HCT116 (cell line): ENCODE measurements around the gene THADA. TPM values are rescaled to one million over a fixed set of nuclear protein-coding genes. Genes with fewer than 3 reads are reported as not detected.

Source experiments
- ATAC-seq: fragments of 200-7000 bp; cut with Tn5 transposase; 2 replicates; pipeline ENCODE4 v1.9.1; 2020; ENCODE audit warnings: mild to moderate bottlenecking, moderate library complexity
- BruUV-seq: library from RNA; stranded (reverse); fragments of 400-500 nt; replicated peaks from 2 replicates; lab custom pipeline; 2021; lab: Mats Ljungman, UMichigan
- CTCF ChIA-PET: fragments of 300-600 bp; sonication (Branson Sonifier 250); formaldehyde crosslinking; loops from one replicate; lab custom pipeline; 2021; ENCODE audit warnings: antibody characterized with exemption; lab: Charles Lee
- POLR2A ChIA-PET: fragments of 300-600, 350-600 bp; sonication (Branson Sonifier 250); formaldehyde crosslinking; loops from one replicate; lab custom pipeline; 2021; ENCODE audit warnings: antibody characterized with exemption; lab: Charles Lee
- RAD21 ChIA-PET, 2 experiments: fragments of 300-600 bp; sonication (Branson Sonifier 250); formaldehyde crosslinking; loops; one replicate each; lab custom pipeline; 2023; ENCODE audit warnings: low total read pairs in 2 of 2; ENCODE audit not compliant: uncharacterized antibody in 2 of 2, unreplicated experiment in 2 of 2, low non-redundant PET in 1 of 2; lab: Charles Lee
- DNase-seq: peaks from one replicate; pipeline ENCODE4 v3.0.0-alpha.2; 2010; ENCODE audit warnings: low read depth, low spot score
- H2AFZ ChIP-seq: fragments of 200-600 bp; shearing (Covaris generic), sonication (generic); 2 replicates; pipeline ENCODE4 v1.6.1; 2017; ENCODE audit warnings: low read depth, mixed run types, mixed read lengths, antibody characterized with exemption, low read length; ENCODE audit not compliant: poor library complexity, severe bottlenecking
- H3K27ac ChIP-seq: 2 replicates; pipeline ENCODE4 v1.5.1; 2012; ENCODE audit warnings: low read depth, low read length
- H3K27me3 ChIP-seq: fragments of 200-600 bp; sonication (generic); 2 replicates; pipeline ENCODE4 v1.6.1; 2016; ENCODE audit warnings: mixed run types, low read length, mixed read lengths; ENCODE audit not compliant: insufficient read depth
- H3K36me3 ChIP-seq, 2 experiments: fragments of 200-500 bp in 1 of 2; fragments of 200-600 bp in 1 of 2; sonication (Bioruptor generic) in 1 of 2; sonication (generic) in 1 of 2; 2 replicates each; pipeline versions ENCODE4 v1.5.1 to v1.6.1; 2014 to 2016; ENCODE audit warnings: low read length in 2 of 2, inconsistent platforms in 1 of 2, mixed read lengths in 1 of 2, mixed run types in 1 of 2; ENCODE audit not compliant: insufficient read depth in 2 of 2, control insufficient read depth in 1 of 2
- H3K4me1 ChIP-seq, 2 experiments: fragments of 200-600 bp in 1 of 2; sonication (generic) in 1 of 2; 2 replicates each; pipeline versions ENCODE4 v1.5.1 to v1.6.1; 2012 to 2017; ENCODE audit warnings: low read length in 2 of 2, inconsistent platforms in 1 of 2, mild to moderate bottlenecking in 1 of 2, mixed read lengths in 1 of 2, mixed run types in 1 of 2, moderate library complexity in 1 of 2; ENCODE audit not compliant: insufficient read depth in 2 of 2, control insufficient read depth in 1 of 2
- H3K4me2 ChIP-seq: fragments of 200-600 bp; sonication (generic); 2 replicates; pipeline ENCODE4 v1.6.1; 2017; ENCODE audit warnings: mixed run types, low read length, mixed read lengths
- H3K4me3 ChIP-seq, 2 experiments: fragments of 200-600 bp in 1 of 2; sonication (generic) in 1 of 2; replicated peaks in 1 of 2; 2 replicates each; pipeline ENCODE4 v1.5.1; 2011 to 2016; ENCODE audit warnings: low read length in 2 of 2, control low read depth in 1 of 2, low read depth in 1 of 2, mild to moderate bottlenecking in 1 of 2, mixed read lengths in 1 of 2, mixed run types in 1 of 2
- H3K79me2 ChIP-seq: fragments of 200-600 bp; sonication (generic); 2 replicates; pipeline ENCODE4 v1.6.1; 2017; ENCODE audit warnings: mild to moderate bottlenecking, mixed run types, low read length, moderate library complexity, mixed read lengths; ENCODE audit not compliant: insufficient read depth
- H3K9ac ChIP-seq: fragments of 200-600 bp; sonication (generic); 2 replicates; pipeline ENCODE4 v1.6.1; 2016; ENCODE audit warnings: low read length, mixed read lengths
- H3K9me2 ChIP-seq: fragments of 200-600 bp; sonication (generic), shearing (Covaris generic); 2 replicates; pipeline ENCODE4 v1.6.1; 2017; ENCODE audit warnings: mixed run types, mild to moderate bottlenecking, moderate library complexity; ENCODE audit not compliant: insufficient read depth
- H3K9me3 ChIP-seq, 2 experiments: fragments of 200-500 bp in 1 of 2; fragments of 200-600 bp in 1 of 2; sonication (Bioruptor generic) in 1 of 2; sonication (generic) in 1 of 2; 2 replicates each; pipeline ENCODE4 v1.6.1; 2014 to 2017; ENCODE audit warnings: low read length in 2 of 2, mixed read lengths in 2 of 2, inconsistent platforms in 1 of 2, low read depth in 1 of 2, mild to moderate bottlenecking in 1 of 2, mixed run types in 1 of 2, moderate library complexity in 1 of 2; ENCODE audit not compliant: control insufficient read depth in 1 of 2, insufficient read depth in 1 of 2
- H4K20me1 ChIP-seq: fragments of 200-600 bp; sonication (generic), shearing (Covaris generic); 2 replicates; pipeline ENCODE4 v1.6.1; 2017; ENCODE audit warnings: mixed run types, mild to moderate bottlenecking, moderate library complexity; ENCODE audit not compliant: insufficient read depth
- CBX3 ChIP-seq: IDR thresholded peaks from 2 replicates; pipeline ENCODE4 v1.6.1; 2012; ENCODE audit warnings: low read depth
- CEBPB ChIP-seq: IDR thresholded peaks from 2 replicates; pipeline ENCODE4 v1.6.1; 2012; ENCODE audit warnings: low read depth
- EGR1 ChIP-seq: IDR thresholded peaks from 2 replicates; pipeline ENCODE4 v1.6.1; 2012; ENCODE audit warnings: low read depth
- ELF1 ChIP-seq: IDR thresholded peaks from 2 replicates; pipeline ENCODE4 v1.6.1; 2012; ENCODE audit warnings: low read depth, borderline replicate concordance
- EZH2 ChIP-seq: fragments of 200-600 bp; sonication (generic); IDR thresholded peaks from 2 replicates; pipeline ENCODE4 v1.6.1; 2017; ENCODE audit warnings: antibody characterized with exemption, mixed run types
- EZH2phosphoT487 ChIP-seq: fragments of 200-600 bp; IDR thresholded peaks from 2 replicates; pipeline ENCODE4 v1.6.1; 2018; ENCODE audit warnings: antibody characterized with exemption, borderline replicate concordance
- FOSL1 ChIP-seq: IDR thresholded peaks from 2 replicates; pipeline ENCODE4 v1.6.1; 2012; ENCODE audit warnings: low read depth
- JUND ChIP-seq: IDR thresholded peaks from 2 replicates; pipeline ENCODE4 v1.6.1; 2012
- MAX ChIP-seq: IDR thresholded peaks from 2 replicates; pipeline ENCODE4 v1.6.1; 2012
- POLR2A ChIP-seq: IDR thresholded peaks from 2 replicates; pipeline ENCODE4 v1.7.0; 2011; ENCODE audit warnings: borderline replicate concordance; ENCODE audit not compliant: insufficient read depth, insufficient read length; ENCODE audit errors: extremely low read depth
- POLR2AphosphoS5 ChIP-seq: IDR thresholded peaks from 2 replicates; pipeline ENCODE4 v1.6.1; 2011; ENCODE audit warnings: mild to moderate bottlenecking, low read depth, low read length, moderate library complexity
- SIN3A ChIP-seq: IDR thresholded peaks from 2 replicates; pipeline ENCODE4 v1.6.1; 2012; ENCODE audit warnings: low read depth
- SRF ChIP-seq: IDR thresholded peaks from 2 replicates; pipeline ENCODE4 v1.6.1; 2012; ENCODE audit warnings: low read depth
- YY1 ChIP-seq: IDR thresholded peaks from 2 replicates; pipeline ENCODE4 v1.6.1; 2011; ENCODE audit warnings: low read length, low read depth, moderate library complexity, mild to moderate bottlenecking; ENCODE audit not compliant: insufficient replicate concordance; ENCODE audit errors: extremely low read depth
- ZFX ChIP-seq: fragments of 450-650 bp; IDR thresholded peaks from 2 replicates; pipeline ENCODE4 v1.6.1; 2017
- intact Hi-C: fragments of 100-400 bp; cut with micrococcal nuclease; formaldehyde crosslinking; loops from 2 replicates; pipeline ENCODE4 v1.10.0; 2022
- total RNA-seq: library from RNA; stranded (reverse); gene quantifications from one replicate; pipeline ENCODE4 v1.2.1, GENCODE V29; 2021; ENCODE audit not compliant: unreplicated experiment
- TF ChIP-seq, protein P1 (sequence below), 3 experiments: fragments of 200-600 bp in 1 of 3; sonication (generic) in 1 of 3; IDR thresholded peaks in 2 of 3; conservative IDR thresholded peaks in 1 of 3; 2 replicates each; pipeline ENCODE4 v1.5.1; 2012 to 2017; ENCODE audit warnings: low read depth in 2 of 3, low read length in 2 of 3, antibody characterized with exemption in 1 of 3, borderline replicate concordance in 1 of 3, control low read depth in 1 of 3, mild to moderate bottlenecking in 1 of 3, mixed read lengths in 1 of 3, mixed run types in 1 of 3, moderate library complexity in 1 of 3; ENCODE audit not compliant: insufficient read depth in 1 of 3
- TF ChIP-seq, protein P2 (sequence below): IDR thresholded peaks from 2 replicates; pipeline ENCODE4 v1.6.1; 2011; ENCODE audit warnings: mild to moderate bottlenecking, low read length, moderate library complexity; ENCODE audit not compliant: insufficient replicate concordance; ENCODE audit errors: extremely low read depth

THADA gene
- total RNA-seq, 1 experiment from 2014 or later = 30.7 TPM

- TF ChIP-seq, protein P1, sequence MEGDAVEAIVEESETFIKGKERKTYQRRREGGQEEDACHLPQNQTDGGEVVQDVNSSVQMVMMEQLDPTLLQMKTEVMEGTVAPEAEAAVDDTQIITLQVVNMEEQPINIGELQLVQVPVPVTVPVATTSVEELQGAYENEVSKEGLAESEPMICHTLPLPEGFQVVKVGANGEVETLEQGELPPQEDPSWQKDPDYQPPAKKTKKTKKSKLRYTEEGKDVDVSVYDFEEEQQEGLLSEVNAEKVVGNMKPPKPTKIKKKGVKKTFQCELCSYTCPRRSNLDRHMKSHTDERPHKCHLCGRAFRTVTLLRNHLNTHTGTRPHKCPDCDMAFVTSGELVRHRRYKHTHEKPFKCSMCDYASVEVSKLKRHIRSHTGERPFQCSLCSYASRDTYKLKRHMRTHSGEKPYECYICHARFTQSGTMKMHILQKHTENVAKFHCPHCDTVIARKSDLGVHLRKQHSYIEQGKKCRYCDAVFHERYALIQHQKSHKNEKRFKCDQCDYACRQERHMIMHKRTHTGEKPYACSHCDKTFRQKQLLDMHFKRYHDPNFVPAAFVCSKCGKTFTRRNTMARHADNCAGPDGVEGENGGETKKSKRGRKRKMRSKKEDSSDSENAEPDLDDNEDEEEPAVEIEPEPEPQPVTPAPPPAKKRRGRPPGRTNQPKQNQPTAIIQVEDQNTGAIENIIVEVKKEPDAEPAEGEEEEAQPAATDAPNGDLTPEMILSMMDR (IDR thresholded peaks at IDR 0.05 in 2 of 3, conservative IDR thresholded peaks at IDR 0.05 in 1 of 3; ENCODE audit: borderline replicate concordance in 1 of 3, insufficient read depth in 1 of 3, low read depth in 2 of 3, low read length in 2 of 3) = no peak
- TF ChIP-seq ZFX = no peak
- TF ChIP-seq FOSL1 = no peak
- no peak for TF ChIP-seq POLR2AphosphoS5
- TF ChIP-seq CBX3 = no peak
- no peak for TF ChIP-seq JUND
- no peak for TF ChIP-seq SRF
- TF ChIP-seq EZH2 = no peak
- TF ChIP-seq EGR1 = no peak
- no peak for TF ChIP-seq POLR2A
Observed at GRCh38 chr2:43594875-43595274, 963 bp downstream of the THADA start (continued).

- CTCF ChIA-PET = interaction anchor here (0.9 kb wide), 1 partner anchor 16 kb away, joined by 5 read pairs; no protein-coding TSS in a partner anchor
- RAD21 ChIA-PET = no interaction called here
- Histone ChIP-seq H3K27me3 (no peaks in the 10 kb centered on the region), H3K27ac (no peak overlapping the region), H2AFZ (no peak overlapping the region), H3K36me3 (peaks cover 11 to 22% of the 10 kb centered on the region in 2 experiments; a peak in 3 of 4 replicates), H4K20me1 (no peaks in the 10 kb centered on the region), H3K4me2 (no peak overlapping the region), H3K4me1 (peaks cover 5 to 12% of the 10 kb centered on the region in 2 experiments; a peak in 3 of 4 replicates), H3K79me2 (peaks cover 31% of the 10 kb centered on the region), H3K9ac (no peak overlapping the region), H3K9me2 (no peaks in the 10 kb centered on the region), H3K4me3 (no peak overlapping the region), H3K9me3 (no peaks in the 10 kb centered on the region)
- no peak for ATAC-seq
- DNase-seq = no peak
- POLR2A ChIA-PET = no interaction called here
- intact Hi-C loops = no loop called here
- BruUV-seq = no TSS peak
- TF ChIP-seq SRF (no peak), ELF1 (no peak), POLR2A (no peak), EZH2 (no peak), CBX3 (no peak), YY1 (no peak), SIN3A (no peak), EZH2phosphoT487 (no peak), EGR1 (no peak), POLR2AphosphoS5 (no peak), CEBPB (no peak), ZFX (no peak), MAX (no peak)
- TF ChIP-seq, protein P2, sequence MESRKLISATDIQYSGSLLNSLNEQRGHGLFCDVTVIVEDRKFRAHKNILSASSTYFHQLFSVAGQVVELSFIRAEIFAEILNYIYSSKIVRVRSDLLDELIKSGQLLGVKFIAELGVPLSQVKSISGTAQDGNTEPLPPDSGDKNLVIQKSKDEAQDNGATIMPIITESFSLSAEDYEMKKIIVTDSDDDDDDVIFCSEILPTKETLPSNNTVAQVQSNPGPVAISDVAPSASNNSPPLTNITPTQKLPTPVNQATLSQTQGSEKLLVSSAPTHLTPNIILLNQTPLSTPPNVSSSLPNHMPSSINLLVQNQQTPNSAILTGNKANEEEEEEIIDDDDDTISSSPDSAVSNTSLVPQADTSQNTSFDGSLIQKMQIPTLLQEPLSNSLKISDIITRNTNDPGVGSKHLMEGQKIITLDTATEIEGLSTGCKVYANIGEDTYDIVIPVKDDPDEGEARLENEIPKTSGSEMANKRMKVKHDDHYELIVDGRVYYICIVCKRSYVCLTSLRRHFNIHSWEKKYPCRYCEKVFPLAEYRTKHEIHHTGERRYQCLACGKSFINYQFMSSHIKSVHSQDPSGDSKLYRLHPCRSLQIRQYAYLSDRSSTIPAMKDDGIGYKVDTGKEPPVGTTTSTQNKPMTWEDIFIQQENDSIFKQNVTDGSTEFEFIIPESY = no peak
- TF ChIP-seq, protein P1 (IDR thresholded peaks at IDR 0.05 in 2 of 3, conservative IDR thresholded peaks at IDR 0.05 in 1 of 3; ENCODE audit: borderline replicate concordance in 1 of 3, insufficient read depth in 1 of 3, low read depth in 2 of 3, low read length in 2 of 3) = no peak
Observed at GRCh38 chr2:43593254-43593653, 2.6 kb downstream of the THADA start.
